NCI-H748 (cell line): Measurements from ENCODE around the gene FAT2.

Experiments
- DNase-seq: peaks from one replicate; lab custom pipeline; 2025; ENCODE audit not compliant: unreplicated experiment; lab: John Stamatoyannopoulos, UW

The FAT2 gene

GRCh38 chr5:151591144-151591819 is at the start of gene FAT2:
Gene FAT2 (minus strand): TSS chr5:151591331. CDS start chr5:151568931, 22,400 bp downstream.
- no peak for DNase-seq

DNA sequence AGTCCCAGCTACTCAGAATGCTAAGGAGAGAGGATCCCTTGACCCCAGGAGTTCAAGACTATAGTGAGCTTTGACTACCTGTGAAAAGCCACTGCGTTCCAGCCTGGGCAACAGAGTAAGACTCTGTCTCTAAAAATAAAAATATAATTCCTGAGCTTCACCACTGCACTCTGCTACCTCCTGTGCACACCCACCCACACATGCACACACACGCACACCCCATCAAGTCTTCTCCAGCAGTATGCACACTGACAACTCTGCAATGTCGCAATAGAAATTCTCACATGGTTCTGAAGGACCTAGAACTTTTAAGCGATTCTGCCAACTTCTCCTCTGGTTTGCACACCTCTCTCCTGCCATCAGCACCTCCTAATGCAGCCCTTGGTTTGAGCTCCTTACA is 47.5 kb upstream of the FAT2 start:
- no peak for DNase-seq

DNA sequence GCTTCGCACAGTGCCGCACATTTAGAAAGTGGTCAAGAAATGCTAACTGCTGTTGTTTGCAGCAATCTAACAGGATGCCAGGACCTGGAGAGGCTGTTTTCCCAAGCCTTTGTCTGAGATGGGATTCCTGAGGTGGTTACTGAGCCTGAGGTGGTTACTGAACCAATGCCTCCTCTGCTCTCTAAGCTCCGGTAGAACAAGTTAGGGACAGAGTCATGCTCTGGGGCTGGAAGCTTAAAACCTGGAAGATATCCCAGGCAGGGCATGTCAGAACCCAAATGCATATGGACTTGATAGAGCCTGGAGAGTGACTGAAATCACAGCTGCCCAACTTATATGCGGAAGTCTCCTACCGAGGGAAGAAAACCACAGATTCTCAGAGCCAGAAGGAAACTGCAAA is 46.5 kb upstream of the FAT2 start:
- no peak for DNase-seq

- no peak for DNase-seq
Observed at GRCh38 chr5:151633892-151634291, 42.8 kb upstream of the FAT2 start.

DNA sequence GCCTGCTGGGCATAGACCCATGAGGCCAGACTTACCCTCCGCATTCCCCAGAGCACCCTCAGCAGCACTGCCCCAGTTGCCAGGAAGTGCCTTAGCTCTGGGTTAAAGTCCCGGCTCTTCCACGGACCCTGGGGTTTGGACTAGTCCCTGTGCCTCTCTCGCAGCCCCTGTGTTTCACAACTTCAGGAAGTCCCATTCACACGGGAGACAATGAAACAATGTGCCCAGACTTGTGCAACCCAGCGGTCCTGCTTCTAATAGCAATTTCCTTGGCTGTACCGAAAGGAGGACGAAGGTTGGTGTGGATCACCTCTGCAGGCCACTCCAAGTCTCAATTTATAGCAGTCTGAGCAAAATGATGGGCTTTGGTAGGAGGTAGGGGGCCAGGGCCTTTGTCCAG is 41.8 kb upstream of the FAT2 start:
- no peak for DNase-seq

GRCh38 chr5:151632524-151632923 is 41.4 kb upstream of the FAT2 start:
- no peak for DNase-seq

- DNase-seq = no peak
Observed at GRCh38 chr5:151631941-151632340, 40.8 kb upstream of the FAT2 start.

GRCh38 chr5:151630088-151630487 is 39.0 kb upstream of the FAT2 start:
- no peak for DNase-seq

DNA sequence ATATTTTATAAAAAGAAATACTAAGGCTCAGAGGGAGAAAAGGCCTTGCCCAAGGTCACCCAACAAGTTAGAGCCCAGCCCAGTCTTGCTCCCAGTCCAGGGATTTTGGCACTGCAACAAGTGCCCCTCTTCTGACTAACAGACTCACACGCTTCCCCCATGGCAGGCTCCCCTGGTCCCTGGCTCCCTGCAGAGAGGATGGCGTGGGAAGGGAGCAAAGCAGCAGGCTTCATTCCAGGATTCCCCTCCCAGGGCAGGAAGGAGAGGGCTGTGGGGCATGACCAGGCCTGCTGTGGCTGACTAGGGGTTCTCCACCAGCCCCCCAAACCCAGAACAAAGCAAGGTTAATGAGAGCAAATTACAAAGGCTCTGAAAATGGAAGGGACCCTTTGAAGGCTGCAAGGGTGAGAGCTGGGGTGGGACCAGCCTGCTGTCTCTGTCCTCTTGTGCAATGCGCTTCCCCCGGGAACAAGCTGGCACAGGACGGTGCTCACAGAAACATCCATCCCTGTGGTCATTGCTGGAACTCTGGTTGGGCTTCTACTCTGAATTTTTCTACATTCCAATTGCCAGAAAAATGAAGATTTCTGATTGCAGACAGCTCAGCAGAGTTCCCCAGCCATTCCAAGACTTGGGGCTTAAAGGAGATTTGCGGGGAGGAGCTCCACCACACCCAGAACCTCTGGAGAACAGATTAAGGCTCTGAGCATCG is 37.1 kb upstream of the FAT2 start:
- DNase-seq = no peak

DNA sequence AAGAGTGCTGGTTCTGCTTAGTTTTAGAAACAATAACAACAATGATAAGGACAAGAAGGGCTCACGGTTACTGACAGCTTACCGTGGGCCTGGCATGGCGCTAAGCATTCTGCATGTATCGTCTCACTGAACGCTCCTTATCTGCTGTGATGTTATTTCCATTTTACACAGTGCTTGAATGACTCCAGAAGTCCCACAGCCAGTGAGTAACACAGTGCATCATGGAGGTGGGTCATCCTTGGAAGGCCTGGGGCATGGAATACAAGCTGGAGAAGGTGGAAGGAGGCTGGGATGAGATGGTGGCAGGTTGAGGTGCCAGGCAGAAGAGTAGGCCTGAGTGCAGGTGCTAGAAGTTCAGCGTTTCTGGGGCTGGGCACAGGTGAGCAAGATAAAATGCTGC is 36.5 kb upstream of the FAT2 start:
- DNase-seq = no peak

- no peak for DNase-seq
Observed at GRCh38 chr5:151625285-151625684, 34.2 kb upstream of the FAT2 start.

- no peak for DNase-seq
Observed at GRCh38 chr5:151624476-151624875, 33.3 kb upstream of the FAT2 start.

GRCh38 chr5:151622367-151623088 is 31.4 kb upstream of the FAT2 start:
- DNase-seq = peak; percentile 90

DNA sequence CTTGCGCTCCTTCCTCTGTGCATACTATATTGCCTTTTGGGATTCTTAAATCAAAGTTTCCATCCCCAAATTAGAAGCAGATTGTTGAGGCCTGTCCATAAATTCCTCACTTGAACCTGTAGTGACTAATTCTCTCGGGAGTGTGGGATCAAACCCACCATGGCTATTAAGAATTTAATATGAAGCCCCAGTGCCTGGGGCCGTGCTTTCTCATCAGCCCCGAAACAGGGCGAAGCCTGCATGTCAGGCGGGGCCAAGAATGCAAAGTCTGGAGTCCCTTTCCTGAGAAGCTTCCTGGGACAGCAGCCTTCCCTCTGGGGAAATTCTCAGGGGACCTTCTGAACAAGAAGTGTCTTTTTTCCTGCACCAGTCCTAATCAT is 29.3 kb upstream of the FAT2 start:
- DNase-seq = no peak

DNA sequence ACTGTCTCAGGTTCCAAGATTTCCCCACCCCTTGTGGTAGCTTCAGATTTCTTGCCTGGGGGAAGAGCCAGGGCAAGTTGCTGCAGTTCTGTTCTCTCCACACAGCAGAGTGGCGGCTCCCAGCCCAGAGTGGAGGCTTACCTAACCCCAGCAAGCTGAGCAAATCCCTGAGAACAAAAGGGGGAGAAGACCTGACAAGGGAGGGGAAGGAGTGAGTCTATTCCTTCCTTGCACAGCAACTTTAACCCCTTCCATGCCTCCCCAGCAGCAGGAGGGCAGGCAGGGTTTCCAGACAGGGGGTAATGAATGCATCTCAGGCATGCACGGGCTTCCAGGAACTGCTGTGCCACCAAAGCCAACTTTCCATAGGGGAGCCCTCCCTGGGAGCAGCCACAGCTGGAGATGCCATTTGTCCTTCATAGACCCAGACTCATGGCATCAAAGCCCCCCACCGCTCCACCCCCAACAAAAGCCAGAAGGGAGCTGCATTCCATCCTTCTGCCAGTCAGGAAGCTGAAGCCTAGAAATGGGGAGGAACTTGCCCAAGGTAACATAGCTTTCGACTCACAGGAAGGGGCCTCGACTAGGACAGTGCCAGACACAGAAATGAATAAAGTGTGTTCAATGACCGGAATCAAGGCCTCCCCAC is 28.8 kb upstream of the FAT2 start:
- no peak for DNase-seq

DNA sequence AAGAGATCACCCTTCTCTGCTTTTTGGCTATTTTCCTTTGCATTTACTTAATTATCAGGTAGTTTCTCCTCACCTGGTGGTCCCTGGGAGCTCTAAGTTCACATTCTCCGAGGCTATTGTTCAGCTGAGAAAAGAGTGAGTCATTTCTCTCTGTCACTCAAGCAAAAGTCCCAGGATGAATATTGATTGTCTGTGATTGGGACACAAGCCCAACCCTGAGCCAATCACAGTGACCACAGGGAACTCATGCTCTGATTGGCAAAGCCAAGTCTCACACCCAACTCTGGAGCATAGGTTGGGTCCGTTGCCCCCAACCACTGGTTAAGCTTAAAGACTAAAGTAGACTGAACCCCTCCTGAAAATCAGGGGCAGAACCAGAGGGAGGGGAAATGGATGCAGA is 27.8 kb upstream of the FAT2 start:
- no peak for DNase-seq

GRCh38 chr5:151617841-151618710 is 26.9 kb upstream of the FAT2 start:
- peak; percentile 10 for DNase-seq

- DNase-seq = no peak
Observed at GRCh38 chr5:151617383-151617840, 26.3 kb upstream of the FAT2 start.

GRCh38 chr5:151615431-151615830 is 24.3 kb upstream of the FAT2 start:
- no peak for DNase-seq

GRCh38 chr5:151614565-151614964 is 23.4 kb upstream of the FAT2 start:
- DNase-seq = peak; percentile 23
